Mesendoderm (in vitro differentiated cells): ENCODE measurements around the gene SH2D3A.
A peak's percentile ranks its signal among the peaks of the same experiment; 100 is the strongest.

Experiments used
- DNase-seq: peaks from one replicate; pipeline ENCODE4 v3.0.0; 2013
- H2AK5ac ChIP-seq: 2 replicates; pipeline ENCODE4 v1.6.1; 2013; ENCODE audit warnings: low read length, inconsistent platforms
- H2BK120ac ChIP-seq: 2 replicates; pipeline ENCODE4 v1.6.1; 2013; ENCODE audit warnings: low read depth, mild to moderate bottlenecking, low read length, moderate library complexity, mixed read lengths
- H2BK15ac ChIP-seq: replicated peaks from 2 replicates; pipeline ENCODE4 v1.6.1; 2013; ENCODE audit warnings: low read depth, mild to moderate bottlenecking, moderate library complexity
- H2BK5ac ChIP-seq: 2 replicates; pipeline ENCODE4 v1.6.1; 2013; ENCODE audit warnings: low read length, inconsistent platforms
- H3K18ac ChIP-seq: 2 replicates; pipeline ENCODE4 v1.6.1; 2013; ENCODE audit warnings: mild to moderate bottlenecking, low read length, mixed read lengths
- H3K23ac ChIP-seq: one replicate; pipeline ENCODE4 v1.6.1; 2013; ENCODE audit warnings: low read length
- H3K27ac ChIP-seq: 2 replicates; pipeline ENCODE4 v1.5.1; 2013; ENCODE audit warnings: low read depth, mild to moderate bottlenecking, inconsistent platforms, low read length, moderate library complexity
- H3K27me3 ChIP-seq: 2 replicates; pipeline ENCODE4 v1.6.1; 2013; ENCODE audit warnings: low read length, control low read depth, mild to moderate bottlenecking, inconsistent platforms; ENCODE audit not compliant: insufficient read depth, poor library complexity
- H3K36me3 ChIP-seq: 2 replicates; pipeline ENCODE4 v1.6.1; 2013; ENCODE audit warnings: low read length, inconsistent platforms; ENCODE audit not compliant: control insufficient read depth, insufficient read depth
- H3K4ac ChIP-seq: one replicate; pipeline ENCODE4 v1.6.1; 2013; ENCODE audit warnings: low read depth, mild to moderate bottlenecking, low read length, moderate library complexity
- H3K4me1 ChIP-seq: 2 replicates; pipeline ENCODE4 v1.6.1; 2013; ENCODE audit warnings: low read depth, low read length, inconsistent platforms; ENCODE audit not compliant: control insufficient read depth
- H3K4me2 ChIP-seq: 2 replicates; pipeline ENCODE4 v1.6.1; 2013; ENCODE audit warnings: low read length
- H3K4me3 ChIP-seq: 2 replicates; pipeline ENCODE4 v1.5.1; 2013; ENCODE audit warnings: mild to moderate bottlenecking, low read length
- H3K56ac ChIP-seq: one replicate; pipeline ENCODE4 v1.6.1; 2013; ENCODE audit warnings: low read length
- H3K79me1 ChIP-seq: 2 replicates; pipeline ENCODE4 v1.6.1; 2013; ENCODE audit warnings: low read length, inconsistent platforms
- H3K79me2 ChIP-seq: 2 replicates; pipeline ENCODE4 v1.6.1; 2013; ENCODE audit warnings: mild to moderate bottlenecking, low read length; ENCODE audit not compliant: control insufficient read depth, insufficient read depth
- H3K9ac ChIP-seq: 2 replicates; pipeline ENCODE4 v1.6.1; 2013; ENCODE audit warnings: low read length, inconsistent platforms
- H4K5ac ChIP-seq: one replicate; pipeline ENCODE4 v1.6.1; 2013; ENCODE audit warnings: low read length
- H4K8ac ChIP-seq: one replicate; pipeline ENCODE4 v1.6.1; 2013; ENCODE audit warnings: low read depth, mild to moderate bottlenecking, control low read depth, low read length, moderate library complexity
- WGBS: extraction: QIAGEN DNeasy Blood & Tissue Kit; methylation state at CpG from one replicate; pipeline ENCODE4 v1.1.7; 2013; ENCODE audit warnings: low lambda C conversion rate, missing lambda C conversion rate; ENCODE audit not compliant: insufficient coverage; ENCODE audit errors: extremely low coverage; 5-methylcytosine and 5-hydroxymethylcytosine counted together

The SH2D3A gene

DNA sequence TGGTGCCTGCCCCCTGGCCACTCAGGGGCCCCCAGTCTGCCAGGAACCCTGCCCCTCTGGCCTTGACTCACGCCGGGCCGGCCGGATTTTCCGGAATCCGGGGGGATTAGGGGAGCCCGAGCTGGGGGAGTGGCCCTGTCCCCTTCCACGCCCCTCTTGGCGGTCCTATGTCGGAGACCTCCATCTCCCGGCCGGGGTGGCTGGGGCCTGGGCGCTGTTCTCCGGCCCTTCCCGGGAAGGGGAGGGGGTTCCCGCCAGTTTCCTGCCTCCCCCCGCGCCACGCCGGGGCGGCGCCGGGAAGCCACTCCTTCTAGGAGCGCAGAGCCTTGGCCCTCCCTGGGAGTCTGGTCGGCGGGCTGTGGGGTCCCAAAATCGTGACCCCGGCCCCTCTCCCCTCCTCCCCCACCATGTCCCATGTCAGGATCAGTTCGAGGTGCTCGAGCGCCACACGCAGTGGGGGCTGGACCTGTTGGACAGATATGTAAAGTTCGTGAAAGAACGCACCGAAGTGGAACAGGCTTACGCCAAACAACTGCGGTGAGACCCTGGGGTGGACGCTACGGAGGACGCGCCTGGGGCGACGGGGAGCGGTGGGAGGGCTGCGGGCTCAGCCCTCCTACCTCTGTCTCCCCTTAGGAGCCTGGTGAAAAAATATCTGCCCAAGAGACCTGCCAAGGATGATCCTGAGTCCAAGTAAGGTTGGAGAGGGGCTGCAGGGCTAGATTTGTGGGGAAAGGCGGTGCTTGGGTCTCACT, 26.5 kb downstream of the SH2D3A start:
- Histone ChIP-seq H2BK120ac (peak overlapping the region; percentile 63), H3K79me1 (peaks cover 14% of the 10 kb centered on the region), H2BK15ac (no peak overlapping the region), H3K9ac (peak overlapping the region; percentile 88), H2BK5ac (no peak overlapping the region), H3K23ac (peak overlapping the region; percentile 83), H3K27me3 (no peaks in the 10 kb centered on the region), H3K36me3 (peaks cover 11% of the 10 kb centered on the region), H4K8ac (no peak overlapping the region), H3K79me2 (peaks cover 38% of the 10 kb centered on the region), H3K4me1 (peaks cover 8% of the 10 kb centered on the region), H4K5ac (no peak overlapping the region), H3K18ac (peak overlapping the region; percentile 86), H3K4me2 (peak overlapping the region; percentile 72), H3K27ac (peak overlapping the region; percentile 73), H2AK5ac (no peak overlapping the region), H3K4ac (peak overlapping the region; percentile 90), H3K56ac (peak overlapping the region; percentile 88), H3K4me3 (peak overlapping the region; percentile 75)
- peak; percentile 62 for DNase-seq
- no CpG with 5 or more reads among the region's 46 CpGs for WGBS

DNA sequence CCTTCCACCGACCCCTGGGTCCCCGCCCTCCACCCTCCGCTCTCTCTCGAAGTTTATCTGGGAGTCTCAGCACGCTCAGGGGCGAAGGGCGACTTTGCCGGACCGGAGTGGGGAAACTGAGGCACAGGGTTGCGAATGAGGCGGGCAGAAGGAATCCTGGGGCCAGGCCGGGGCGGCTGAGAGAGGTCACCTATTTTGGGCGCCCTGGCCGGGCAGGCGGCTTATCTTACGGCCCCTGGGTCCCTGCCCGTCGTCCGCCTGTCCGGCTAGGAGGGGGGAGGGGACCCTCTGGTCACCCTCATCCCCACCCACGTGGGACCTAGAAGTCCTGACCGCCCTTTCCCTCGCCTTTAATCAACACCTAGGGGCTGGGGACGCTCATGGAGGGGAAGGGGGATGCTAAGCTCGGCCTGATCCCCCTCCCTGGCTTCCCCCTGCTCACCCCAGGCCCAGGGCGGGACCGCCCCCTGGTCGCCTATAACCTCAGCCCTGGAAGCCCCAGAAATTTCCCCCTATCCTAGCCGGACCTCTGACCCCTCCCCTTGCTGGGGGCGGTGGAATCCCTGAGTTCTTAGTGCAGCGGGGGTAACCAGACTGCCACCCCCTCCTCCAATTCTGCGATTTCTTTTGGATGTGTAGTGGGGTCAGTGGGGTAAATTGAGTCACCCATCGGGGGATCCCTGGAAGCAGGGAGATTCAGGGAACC, 27.2 kb downstream of the SH2D3A start:
- H3K36me3 ChIP-seq = peaks cover 7% of the 10 kb centered on the region
- H3K9ac ChIP-seq = peak overlapping the region; percentile 88
- no peak overlapping the region for H4K5ac ChIP-seq
- H3K4me2 ChIP-seq = peak overlapping the region; percentile 49
- peak overlapping the region; percentile 63 for H2BK120ac ChIP-seq
- H3K56ac ChIP-seq = peak overlapping the region; percentile 88
- peak overlapping the region; percentile 86 for H3K18ac ChIP-seq
- peaks cover 39% of the 10 kb centered on the region for H3K79me2 ChIP-seq
- peaks cover 14% of the 10 kb centered on the region for H3K79me1 ChIP-seq
- peak overlapping the region; percentile 71 for H2BK5ac ChIP-seq
- WGBS = no CpG with 5 or more reads among the region's 34 CpGs
- H3K27ac ChIP-seq = peak overlapping the region; percentile 73
- H3K23ac ChIP-seq = peak overlapping the region; percentile 83
- H2BK15ac ChIP-seq = no peak overlapping the region
- H3K4me1 ChIP-seq = peaks cover 8% of the 10 kb centered on the region
- H3K4ac ChIP-seq = peak overlapping the region; percentile 90
- DNase-seq = peak; percentile 64
- H3K27me3 ChIP-seq = no peaks in the 10 kb centered on the region
- H4K8ac ChIP-seq = no peak overlapping the region
- no peak overlapping the region for H2AK5ac ChIP-seq
- peak overlapping the region; percentile 75 for H3K4me3 ChIP-seq

DNA sequence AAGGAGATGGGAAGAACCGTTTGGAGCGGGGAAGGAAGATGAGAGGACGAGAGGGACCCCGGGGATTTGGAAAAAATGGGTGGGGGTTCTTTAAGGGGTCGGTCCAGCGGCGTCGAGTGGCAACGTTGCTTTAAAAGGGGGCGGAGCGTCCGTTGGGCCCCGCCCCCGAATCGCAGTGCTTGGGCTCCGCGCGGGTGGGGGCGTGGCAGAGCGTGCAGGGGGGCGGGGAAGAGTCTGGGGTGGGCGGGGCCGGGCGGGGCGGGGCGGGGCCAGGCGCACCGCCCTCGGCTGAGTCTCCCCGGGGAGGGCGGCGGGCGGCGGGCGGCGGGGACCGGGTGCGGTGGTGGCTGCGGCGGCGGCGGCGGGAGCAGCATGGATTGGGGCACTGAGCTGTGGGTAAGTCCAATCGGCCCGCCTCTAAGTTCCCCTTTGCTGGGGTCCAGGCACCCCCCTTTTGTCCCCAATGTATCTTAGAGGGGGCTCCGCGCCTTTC, 27.8 kb downstream of the SH2D3A start, which contains the start of gene TRIP10:
TRIP10 (plus strand) TSS at position 291 of the 493 bp plus-strand sequence; CDS start at position 373, 82 bp downstream.
- Histone ChIP-seq H3K36me3 (peaks cover 5% of the 10 kb centered on the region), H3K27me3 (no peaks in the 10 kb centered on the region), H3K9ac (peak within 1 kb of the TSS; percentile 92), H3K56ac (peak within 1 kb of the TSS; percentile 93), H4K8ac (peak within 1 kb of the TSS; percentile 98), H2AK5ac (no peak within 1 kb of the TSS), H3K18ac (peak within 1 kb of the TSS; percentile 99), H2BK120ac (peak within 1 kb of the TSS; percentile 92), H2BK5ac (peak within 1 kb of the TSS; percentile 99), H2BK15ac (no peak within 1 kb of the TSS), H3K4me1 (peaks cover 8% of the 10 kb centered on the region), H3K27ac (peak within 1 kb of the TSS; percentile 95), H3K4ac (peak within 1 kb of the TSS; percentile 95), H3K4me3 (peak within 1 kb of the TSS; percentile 75), H4K5ac (peak within 1 kb of the TSS; percentile 3), H3K23ac (peak within 1 kb of the TSS; percentile 83), H3K79me2 (peaks cover 39% of the 10 kb centered on the region), H3K79me1 (peaks cover 12% of the 10 kb centered on the region), H3K4me2 (peak within 1 kb of the TSS; percentile 49)
- peak; percentile 85 for DNase-seq
- WGBS = no CpG with 5 or more reads among the region's 47 CpGs

DNA sequence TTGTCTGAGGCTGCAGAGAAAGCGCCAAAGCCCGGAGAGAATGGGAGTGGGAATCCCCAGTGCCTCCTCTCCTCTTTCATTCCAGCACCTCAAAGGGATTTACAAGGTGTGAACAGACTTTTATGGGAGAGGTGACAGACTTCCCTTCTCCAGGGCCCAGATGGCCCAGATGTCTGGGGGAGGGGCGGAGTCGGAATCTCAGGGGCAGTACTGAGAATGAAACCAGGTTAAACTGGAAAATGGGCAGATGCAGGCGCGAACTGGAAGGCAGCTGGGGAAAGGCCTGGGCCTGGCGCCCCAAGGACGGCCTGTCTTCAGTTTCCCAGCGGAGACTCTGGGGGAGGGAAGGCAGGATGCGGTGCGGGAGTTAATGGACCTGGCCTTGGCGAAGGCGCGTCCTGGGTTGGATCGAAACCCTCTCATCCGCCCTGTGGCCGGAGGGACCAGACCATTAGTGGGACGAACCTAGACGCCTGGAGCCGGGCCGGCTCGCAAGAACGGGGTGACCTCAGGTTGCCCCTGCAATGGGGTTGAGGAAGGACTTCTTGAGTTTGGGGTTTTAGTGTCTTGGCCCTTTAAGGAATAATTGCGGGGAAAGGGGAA, 28.3 kb downstream of the SH2D3A start:
- Histone ChIP-seq H3K23ac (no peak overlapping the region), H3K56ac (peak overlapping the region; percentile 93), H3K27ac (peak overlapping the region; percentile 95), H3K36me3 (peaks cover 3% of the 10 kb centered on the region), H3K18ac (peak overlapping the region; percentile 99), H3K4me1 (peaks cover 8% of the 10 kb centered on the region), H3K79me1 (peaks cover 10% of the 10 kb centered on the region), H2AK5ac (no peak overlapping the region), H2BK15ac (no peak overlapping the region), H3K27me3 (no peaks in the 10 kb centered on the region), H2BK5ac (peak overlapping the region; percentile 99), H3K4me3 (peak overlapping the region; percentile 24), H4K8ac (peak overlapping the region; percentile 98), H3K79me2 (peaks cover 36% of the 10 kb centered on the region), H3K9ac (peak overlapping the region; percentile 92), H2BK120ac (peak overlapping the region; percentile 1), H3K4ac (peak overlapping the region; percentile 91), H4K5ac (no peak overlapping the region), H3K4me2 (peak overlapping the region; percentile 37)
- WGBS = no CpG with 5 or more reads among the region's 24 CpGs
- DNase-seq = peak; percentile 98

DNA sequence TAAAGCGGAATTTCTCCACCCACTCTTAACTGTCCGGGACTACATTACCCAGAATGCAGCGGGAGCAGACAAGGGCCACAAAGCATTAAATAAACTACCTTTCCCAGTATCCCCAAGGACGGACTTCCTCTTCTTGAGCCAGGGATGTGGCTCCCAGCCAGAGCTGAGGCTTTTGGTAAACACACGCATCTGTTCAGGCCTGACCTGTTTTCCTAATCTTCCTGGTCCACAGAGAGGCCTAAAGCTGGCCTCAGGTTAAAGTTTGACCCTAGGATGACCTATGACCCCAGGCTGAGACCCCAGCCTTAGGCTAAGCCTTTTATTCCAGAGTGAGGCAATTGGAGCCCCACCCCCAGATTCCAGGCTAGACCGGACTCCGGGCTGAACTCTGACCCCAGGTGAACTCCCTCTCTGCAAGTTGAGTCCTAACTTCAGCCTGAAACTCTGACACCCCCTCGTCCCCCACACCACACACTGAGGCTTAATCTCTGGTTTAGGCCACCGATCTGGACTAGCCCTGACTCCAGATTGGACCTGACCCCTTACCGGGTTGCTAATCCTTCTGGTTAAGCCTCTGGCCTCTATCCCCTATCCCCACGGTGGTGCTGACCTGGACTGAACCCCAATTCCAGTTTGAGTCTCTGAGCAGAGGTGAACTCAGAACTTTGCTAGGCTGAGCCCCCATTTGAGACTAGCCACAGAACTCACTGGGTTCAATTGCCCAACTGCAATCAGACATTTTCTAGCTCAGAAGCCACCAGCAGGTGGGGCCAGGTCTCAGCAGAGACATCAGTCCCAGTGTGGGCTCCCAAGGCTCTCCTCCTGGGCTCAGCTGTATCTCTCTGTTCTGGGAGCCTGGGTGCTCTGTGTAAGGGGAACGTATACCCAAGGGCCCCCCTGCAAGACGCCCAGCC, 29.1 kb downstream of the SH2D3A start:
- peak overlapping the region; percentile 27 for H2BK15ac ChIP-seq
- no peaks in the 10 kb centered on the region for H3K36me3 ChIP-seq
- H3K4me1 ChIP-seq = peaks cover 8% of the 10 kb centered on the region
- H3K18ac ChIP-seq = peak overlapping the region; percentile 95
- H3K23ac ChIP-seq = no peak overlapping the region
- peak overlapping the region; percentile 95 for H3K27ac ChIP-seq
- peak overlapping the region; percentile 90 for H3K56ac ChIP-seq
- peak overlapping the region; percentile 2 for H2AK5ac ChIP-seq
- H2BK5ac ChIP-seq = peak overlapping the region; percentile 70
- H4K8ac ChIP-seq = no peak overlapping the region
- peaks cover 34% of the 10 kb centered on the region for H3K79me2 ChIP-seq
- no CpG with 5 or more reads among the region's 13 CpGs for WGBS
- H3K27me3 ChIP-seq = no peaks in the 10 kb centered on the region
- H3K4me3 ChIP-seq = no peak overlapping the region
- DNase-seq = no peak
- H3K4me2 ChIP-seq = peak overlapping the region; percentile 0
- H3K4ac ChIP-seq = peak overlapping the region; percentile 95
- peak overlapping the region; percentile 3 for H4K5ac ChIP-seq
- peaks cover 7% of the 10 kb centered on the region for H3K79me1 ChIP-seq
- H3K9ac ChIP-seq = peak overlapping the region; percentile 74
- peak overlapping the region; percentile 92 for H2BK120ac ChIP-seq
